K562 (cell line): ENCODE data around the gene DOCK3. TPM values are rescaled to one million over a fixed set of nuclear protein-coding genes. Genes with fewer than 3 reads are reported as not detected.
A peak's percentile ranks its signal among the peaks of the same experiment; 100 is the strongest.

Experiments
- ATAC-seq: fragments of 200-7000 bp; cut with Tn5 transposase; 3 replicates; pipeline ENCODE4 v1.9.1; 2020; ENCODE audit warnings: moderate library complexity
- BruUV-seq: library from RNA; stranded (reverse); fragments of 400-500 nt; replicated peaks from 2 replicates; lab custom pipeline; 2021; lab: Mats Ljungman, UMichigan
- CTCF ChIA-PET: fragments of 300-600 bp; formaldehyde crosslinking; extraction: SDS; loops from one replicate; lab custom pipeline; 2021; ENCODE audit warnings: low intra/inter-chr PET ratio; lab: Yijun Ruan, JAX
- POLR2A ChIA-PET: fragments of 300-600, 350-650 bp; sonication (Branson Sonifier 250); formaldehyde crosslinking; extraction: SDS; loops from one replicate; lab custom pipeline; 2021; ENCODE audit warnings: antibody characterized with exemption, inconsistent platforms; lab: Yijun Ruan, JAX
- DNase-seq, 4 experiments: peaks; one replicate each; pipeline versions ENCODE4 v3.0.0 to v3.0.0-alpha.2; 2011 to 2018; ENCODE audit warnings: low spot score in 3 of 4, mixed read lengths in 3 of 4; ENCODE audit errors: extremely low read depth in 1 of 4
- FAIRE-seq: peaks from 2 replicates; lab custom pipeline; 2011; peaks lifted over from hg19 to GRCh38; lab: Jason Lieb, UNC
- H2AFZ ChIP-seq: 2 replicates; pipeline ENCODE4 v1.6.0; 2011; ENCODE audit warnings: low read depth, low read length, control low read depth, inconsistent platforms
- H3K27ac ChIP-seq: fragments of 200-600 bp; 3 replicates; pipeline ENCODE4 v1.8.0; 2011; ENCODE audit warnings: low read depth, mild to moderate bottlenecking, control low read depth, inconsistent platforms, low read length, moderate library complexity, mixed read lengths; ENCODE audit errors: extremely low read depth
- H3K27me3 ChIP-seq, 2 experiments: fragments of 300-600 bp in 1 of 2; 2 replicates in 1 of 2; 3 replicates in 1 of 2; pipeline versions ENCODE4 v1.6.0 to v1.8.0; 2011; ENCODE audit warnings: inconsistent platforms in 2 of 2, low read length in 2 of 2, mild to moderate bottlenecking in 1 of 2, mixed read lengths in 1 of 2, moderate library complexity in 1 of 2; ENCODE audit not compliant: control insufficient read depth in 2 of 2, insufficient read depth in 2 of 2
- H3K36me3 ChIP-seq: fragments of 300-600 bp; 3 replicates; pipeline ENCODE4 v1.8.0; 2011; ENCODE audit warnings: mild to moderate bottlenecking, low read length, inconsistent platforms; ENCODE audit not compliant: control insufficient read depth, insufficient read depth
- H3K4me1 ChIP-seq, 2 experiments: fragments of 200-600 bp in 1 of 2; replicated peaks in 1 of 2; 2 replicates in 1 of 2; 3 replicates in 1 of 2; pipeline versions ENCODE4 v1.5.1 to v1.8.0; 2011; ENCODE audit warnings: inconsistent platforms in 2 of 2, low read length in 2 of 2, mild to moderate bottlenecking in 1 of 2, mixed read lengths in 1 of 2, moderate library complexity in 1 of 2; ENCODE audit not compliant: control insufficient read depth in 2 of 2, insufficient read depth in 2 of 2
- H3K4me2 ChIP-seq: 2 replicates; pipeline ENCODE4 v1.6.1; 2011; ENCODE audit warnings: low read length, control low read depth, inconsistent platforms, mixed read lengths; ENCODE audit not compliant: insufficient read depth
- H3K4me3 ChIP-seq: fragments of 200-600 bp; sonication (generic), shearing (Covaris generic); 2 replicates; pipeline ENCODE4 v1.5.1; 2016; ENCODE audit warnings: control low read depth, inconsistent platforms
- H3K79me2 ChIP-seq: fragments of 200-600 bp; 3 replicates; pipeline ENCODE4 v1.8.0; 2011; ENCODE audit warnings: low read length, inconsistent platforms; ENCODE audit not compliant: control insufficient read depth, insufficient read depth
- H3K9ac ChIP-seq, 2 experiments: 2 replicates each; pipeline versions ENCODE4 v1.6.0 to v1.6.1; 2011; ENCODE audit warnings: low read depth in 2 of 2, low read length in 2 of 2, control low read depth in 1 of 2, inconsistent platforms in 1 of 2, mild to moderate bottlenecking in 1 of 2, mixed read lengths in 1 of 2; ENCODE audit not compliant: insufficient read depth in 1 of 2
- H3K9me1 ChIP-seq: one replicate; pipeline ENCODE4 v1.6.0; 2011; ENCODE audit warnings: inconsistent platforms, mild to moderate bottlenecking, low read length, moderate library complexity; ENCODE audit not compliant: control insufficient read depth, insufficient read depth
- H3K9me3 ChIP-seq: replicated peaks from 2 replicates; pipeline ENCODE4 v1.5.1; 2011; ENCODE audit warnings: low read depth, low read length, inconsistent platforms; ENCODE audit not compliant: control insufficient read depth, insufficient read depth
- H4K20me1 ChIP-seq: replicated peaks from 2 replicates; pipeline ENCODE4 v1.6.1; 2011; ENCODE audit warnings: low read length, inconsistent platforms, mixed read lengths; ENCODE audit not compliant: control insufficient read depth, insufficient read depth
- CTCF ChIP-seq, 3 experiments: IDR thresholded peaks in 2 of 3; conservative IDR thresholded peaks in 1 of 3; 2 replicates each; pipeline ENCODE4 v1.5.1; 2011 to 2012; ENCODE audit warnings: low read length in 3 of 3, mild to moderate bottlenecking in 3 of 3, control low read depth in 2 of 3, improper control_type of control experiment in 1 of 3, inconsistent platforms in 1 of 3, low read depth in 1 of 3, mixed read lengths in 1 of 3, moderate library complexity in 1 of 3; ENCODE audit not compliant: insufficient read depth in 2 of 3
- JUN ChIP-seq, 2 experiments: sonication (generic) in 1 of 2; formaldehyde crosslinking in 1 of 2; IDR thresholded peaks; 2 replicates each; pipeline versions ENCODE4 v1.6.1 to v1.8.0; 2012 to 2022; ENCODE audit warnings: borderline replicate concordance in 2 of 2, mild to moderate bottlenecking in 2 of 2, improper control_type of control experiment in 1 of 2, low read depth in 1 of 2, low read length in 1 of 2, missing genetic modification reagents in 1 of 2
- RAD21 ChIP-seq, 2 experiments: fragments of 250-450 bp in 1 of 2; fragments of 450-650 bp in 1 of 2; sonication (Bioruptor Pico) in 1 of 2; formaldehyde crosslinking in 1 of 2; IDR thresholded peaks in 1 of 2; conservative IDR thresholded peaks in 1 of 2; 2 replicates each; pipeline versions ENCODE4 v1.4.0 to v1.8.0; 2020 to 2022; ENCODE audit warnings: mild to moderate bottlenecking in 2 of 2, moderate library complexity in 1 of 2
- SMARCC2 ChIP-seq: fragments of 450-650 bp; IDR thresholded peaks from 2 replicates; pipeline ENCODE4 v1.6.1; 2017; ENCODE audit warnings: antibody characterized with exemption, moderate library complexity, mild to moderate bottlenecking, low read depth
- YY1 ChIP-seq, 3 experiments: IDR thresholded peaks; 2 replicates each; pipeline ENCODE4 v1.6.1; 2011; ENCODE audit warnings: low read length in 2 of 3, mild to moderate bottlenecking in 2 of 3, moderate library complexity in 2 of 3, borderline replicate concordance in 1 of 3, control low read depth in 1 of 3, low read depth in 1 of 3; ENCODE audit not compliant: insufficient read depth in 3 of 3, insufficient replicate concordance in 2 of 3, control insufficient read depth in 1 of 3, insufficient read length in 1 of 3; ENCODE audit errors: extremely low read depth in 1 of 3
- ZNF263 ChIP-seq: sonication (generic); formaldehyde crosslinking; IDR thresholded peaks from 2 replicates; pipeline ENCODE4 v1.8.0; 2022; ENCODE audit warnings: mild to moderate bottlenecking, missing genetic modification reagents, borderline replicate concordance
- WGBS: fragments of 100-300 bp; shearing (Covaris generic); methylation state at CpG from one replicate; pipeline ENCODE4 v1.1.6; 2016; ENCODE audit warnings: low coverage, mixed read lengths; ENCODE audit not compliant: insufficient coverage; ENCODE audit errors: missing lambda C conversion rate; 5-methylcytosine and 5-hydroxymethylcytosine counted together
- in situ Hi-C: fragments of 300-500 bp; cut with MboI; formaldehyde crosslinking; loops from 4 replicates; pipeline ENCODE4 v1.15.0; 2018; ENCODE audit warnings: inconsistent platforms, mixed read lengths
- intact Hi-C: fragments of 100-400 bp; cut with micrococcal nuclease; formaldehyde crosslinking; loops from 2 replicates; pipeline ENCODE4 v1.14.2; 2022
- polyA plus RNA-seq, 8 experiments: library from polyadenylated mRNA; depleted of rRNA in 4 of 8; stranded (reverse) in 5 of 8; unstranded in 3 of 8; fragments of >200 nt; fragmentation: Nextera tagmentation in 2 of 8; fragmentation: Illumina TruSeq in 1 of 8; extraction: Ambion mirVana in 2 of 8; extraction: Trizol in 1 of 8; gene quantifications; 2 replicates each; pipeline versions ENCODE4 v1.2.1 to v1.2.3, GENCODE V29; 2011 to 2014; ENCODE audit warnings: inconsistent platforms in 1 of 8, missing spikeins in 1 of 8
- total RNA-seq, 7 experiments: library from RNA; depleted of rRNA in 6 of 7; stranded (reverse); fragments of >200 nt in 6 of 7; fragmentation: Illumina TruSeq in 2 of 7; extraction: Trizol in 2 of 7; gene quantifications; 2 replicates each; pipeline versions ENCODE4 v1.2.1 to v1.2.3, GENCODE V29; 2011 to 2021; ENCODE audit warnings: low replicate concordance in 1 of 7

DOCK3 gene
- total and polyA plus RNA-seq, 9 of the 15 experiments (the other 6 are each of a cell fraction or from before 2014, with no cell fraction given) = under 0.01 to 0.03 (median 0.01) TPM; not detected in 4

DNA sequence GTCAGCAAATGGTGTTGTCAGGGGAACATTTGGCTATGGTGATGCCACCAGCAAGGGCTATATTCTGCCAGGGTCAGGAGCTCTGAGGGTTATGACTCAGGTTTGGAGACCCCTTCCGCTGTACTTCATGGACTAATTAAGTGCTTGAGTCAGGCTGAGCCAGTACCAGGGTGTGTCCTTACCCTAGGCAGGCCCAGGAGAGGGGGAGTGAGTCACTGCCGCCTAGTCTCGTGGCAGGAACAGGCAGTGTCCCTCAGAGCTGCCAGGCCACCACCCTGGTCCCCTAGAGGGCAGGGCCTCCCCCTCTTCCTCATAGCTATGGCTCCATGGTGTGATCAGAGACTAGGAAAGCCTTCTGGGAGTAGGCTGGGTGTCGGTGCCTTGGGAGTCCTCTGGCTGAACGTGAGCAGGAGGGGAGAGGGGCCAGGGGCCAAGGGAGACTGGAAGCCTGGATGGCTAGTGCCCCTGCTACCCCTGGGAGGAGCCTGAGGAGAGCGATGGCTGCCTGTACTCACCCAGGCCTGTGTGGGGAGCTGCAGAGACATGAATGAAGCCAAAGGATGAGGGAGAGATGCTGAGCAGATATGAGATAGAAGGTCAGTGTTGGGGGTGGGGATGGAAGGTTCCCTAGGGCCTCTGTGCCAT lies 47.2 kb upstream of the DOCK3 start:
- H3K36me3 ChIP-seq = peaks cover 44% of the 10 kb centered on the region; the same call in 2 of the 3 replicates
- ChIA-PET POLR2A (interaction anchor here (0.7 to 1.6 kb wide), 4 partner anchors 8 to 689 kb away, joined by 3 to 11 read pairs (median 4); no protein-coding TSS in a partner anchor), CTCF (no interaction called here)
- TF ChIP-seq JUN (IDR thresholded peaks at IDR 0.05; ENCODE audit: borderline replicate concordance, low read depth, low read length) = no peak
- TF ChIP-seq JUN (CRISPR knock-in tag; IDR thresholded peaks at IDR 0.05; ENCODE audit: borderline replicate concordance) = no peak
- peak in 1 of 2 experiments; percentile 48; a peak in 2 of 4 replicates for TF ChIP-seq RAD21 (CRISPR knock-in tag; conservative IDR thresholded peaks at IDR 0.05 in 1 of 2, IDR thresholded peaks at IDR 0.05 in 1 of 2)
- peak in 1 of 3 experiments; percentile 29 for TF ChIP-seq YY1 (IDR thresholded peaks at IDR 0.05; ENCODE audit: borderline replicate concordance in 1 of 3, control insufficient read depth in 1 of 3, extremely low read depth in 1 of 3, insufficient read depth in 3 of 3, insufficient read length in 1 of 3, insufficient replicate concordance in 2 of 3, low read depth in 1 of 3, low read length in 2 of 3)
- no peak for TF ChIP-seq SMARCC2
- peak; percentile 80 for TF ChIP-seq ZNF263 (CRISPR knock-in tag)
- TF ChIP-seq CTCF (IDR thresholded peaks at IDR 0.05 in 2 of 3, conservative IDR thresholded peaks at IDR 0.05 in 1 of 3; ENCODE audit: insufficient read depth in 2 of 3, low read depth in 1 of 3, low read length in 3 of 3) = peak; percentile 36 to 40 (median 38); a peak in 4 of 6 replicates
- peak in 2 of 4 experiments; percentile 25 to 30 for DNase-seq
- intact Hi-C loops (no loop called here), in situ Hi-C loops (loop anchor here (25.0 kb wide), 1 partner anchor 1060 kb away; no protein-coding TSS in a partner anchor)
- BruUV-seq = no TSS peak
- no peak overlapping the region for H2AFZ ChIP-seq
- no peaks in the 10 kb centered on the region for H3K27me3 ChIP-seq
- H3K27ac ChIP-seq = no peak overlapping the region
- no peaks in the 10 kb centered on the region for H3K9me1 ChIP-seq
- H3K4me3 ChIP-seq = no peak overlapping the region
- WGBS = 60% methylated on average over 4 of the region's 6 CpGs
- FAIRE-seq = no peak
- H3K79me2 ChIP-seq = peaks cover 30% of the 10 kb centered on the region
- peaks cover 4 to 13% of the 10 kb centered on the region in 2 experiments for H3K4me1 ChIP-seq
- H3K4me2 ChIP-seq = no peak overlapping the region
- H3K9ac ChIP-seq = 0 out of 4 replicates have a peak overlapping the region, but pooled peaks of 1 of the 2 experiments have one; percentile 13
- ATAC-seq = peak; percentile 85
- H4K20me1 ChIP-seq = peaks cover 17% of the 10 kb centered on the region
- no peaks in the 10 kb centered on the region for H3K9me3 ChIP-seq
